ENCODE results near the gene RFFL. TPM values are rescaled to one million over a fixed set of nuclear protein-coding genes. Genes with fewer than 3 reads are reported as not detected.

The RFFL gene
- total and polyA plus RNA-seq, 2 experiments from 2014 or later, result 4.2 to 9.0 TPM

GRCh38 chr17:34998205-34998604 lies 65.3 kb downstream of the RFFL start:
- H3K4me1 ChIP-seq (ENCODE audit: insufficient read depth), result no peaks in the 10 kb centered on the region
- no peak overlapping the region for H3K4me3 ChIP-seq
- H4K20me1 ChIP-seq (ENCODE audit: insufficient read depth), result no peaks in the 10 kb centered on the region
- in situ Hi-C loops (cut with MboI), result no loop called here
- peaks cover 3% of the 10 kb centered on the region; the same call in 1 of the 2 replicates for H3K36me3 ChIP-seq (ENCODE audit: low read depth)
- H3K9me3 ChIP-seq (ENCODE audit: low read depth), result no peaks in the 10 kb centered on the region
- no peak overlapping the region for H3K27ac ChIP-seq
- H3F3A ChIP-seq (ENCODE audit: insufficient read depth), result no peaks in the 10 kb centered on the region
- no peak overlapping the region for H3K9ac ChIP-seq
- DNase-seq, result peak; percentile 84
- no peak for TF ChIP-seq EZH2phosphoT487 (IDR thresholded peaks at IDR 0.05; ENCODE audit: insufficient read depth, low read depth)
- no peak for TF ChIP-seq EZH2 (IDR thresholded peaks at IDR 0.05; ENCODE audit: insufficient read depth, poor library complexity, severe bottlenecking)
- H3K27me3 ChIP-seq (replicated peaks; ENCODE audit: insufficient read depth), result no peaks in the 10 kb centered on the region
- no peaks in the 10 kb centered on the region for H3K9me2 ChIP-seq (ENCODE audit: insufficient read depth)
- H3K79me2 ChIP-seq (ENCODE audit: insufficient read depth), result no peaks in the 10 kb centered on the region
- H3K4me2 ChIP-seq (ENCODE audit: unreplicated experiment), result no peak overlapping the region
- WGBS, 2 experiments (ENCODE audit: low coverage in 1 of 2, low lambda C conversion rate in 2 of 2, missing lambda C conversion rate in 2 of 2), result 48 to 55% methylated on average over 5 of the region's 5 CpGs
- no peak overlapping the region for H2AFZ ChIP-seq

GRCh38 chr17:34997355-34997862 lies 66.1 kb downstream of the RFFL start:
- Histone ChIP-seq H3K27ac (no peak overlapping the region), H3K36me3 (ENCODE audit: low read depth) (peaks cover 3% of the 10 kb centered on the region; the same call in 1 of the 2 replicates), H3F3A (ENCODE audit: insufficient read depth) (no peaks in the 10 kb centered on the region), H3K9ac (no peak overlapping the region), H4K20me1 (ENCODE audit: insufficient read depth) (no peaks in the 10 kb centered on the region), H3K79me2 (ENCODE audit: insufficient read depth) (no peaks in the 10 kb centered on the region), H3K4me1 (ENCODE audit: insufficient read depth) (no peaks in the 10 kb centered on the region), H3K4me3 (no peak overlapping the region), H2AFZ (no peak overlapping the region), H3K9me3 (ENCODE audit: low read depth) (no peaks in the 10 kb centered on the region), H3K9me2 (ENCODE audit: insufficient read depth) (no peaks in the 10 kb centered on the region), H3K27me3 (replicated peaks; ENCODE audit: insufficient read depth) (no peaks in the 10 kb centered on the region), H3K4me2 (ENCODE audit: unreplicated experiment) (no peak overlapping the region)
- no peak for DNase-seq
- no peak for TF ChIP-seq EZH2 (IDR thresholded peaks at IDR 0.05; ENCODE audit: insufficient read depth, poor library complexity, severe bottlenecking)
- TF ChIP-seq EZH2phosphoT487 (IDR thresholded peaks at IDR 0.05; ENCODE audit: insufficient read depth, low read depth), result no peak
- in situ Hi-C loops (cut with MboI), result no loop called here
- 68 to 73% methylated on average over 11 of the region's 11 CpGs for WGBS, 2 experiments (ENCODE audit: low coverage in 1 of 2, low lambda C conversion rate in 2 of 2, missing lambda C conversion rate in 2 of 2)

GRCh38 chr17:34996422-34997285 lies 66.9 kb downstream of the RFFL start:
- Histone ChIP-seq H3K4me1 (ENCODE audit: insufficient read depth) (no peaks in the 10 kb centered on the region), H3K79me2 (ENCODE audit: insufficient read depth) (no peaks in the 10 kb centered on the region), H3K9me2 (ENCODE audit: insufficient read depth) (no peaks in the 10 kb centered on the region), H3K4me2 (ENCODE audit: unreplicated experiment) (no peak overlapping the region), H3K27ac (no peak overlapping the region), H3K27me3 (replicated peaks; ENCODE audit: insufficient read depth) (no peaks in the 10 kb centered on the region), H2AFZ (no peak overlapping the region), H3K9me3 (ENCODE audit: low read depth) (no peaks in the 10 kb centered on the region), H3K4me3 (no peak overlapping the region), H3K36me3 (ENCODE audit: low read depth) (peaks cover 3% of the 10 kb centered on the region; the same call in 1 of the 2 replicates), H3K9ac (no peak overlapping the region), H3F3A (ENCODE audit: insufficient read depth) (no peaks in the 10 kb centered on the region), H4K20me1 (ENCODE audit: insufficient read depth) (no peaks in the 10 kb centered on the region)
- no peak for DNase-seq
- no peak for TF ChIP-seq EZH2 (IDR thresholded peaks at IDR 0.05; ENCODE audit: insufficient read depth, poor library complexity, severe bottlenecking)
- in situ Hi-C loops (cut with MboI), result no loop called here
- 64 to 74% methylated on average over 3 of the region's 3 CpGs for WGBS, 2 experiments (ENCODE audit: low coverage in 1 of 2, low lambda C conversion rate in 2 of 2, missing lambda C conversion rate in 2 of 2)

- no peak overlapping the region for H3K27ac ChIP-seq
- no peaks in the 10 kb centered on the region for H3K4me1 ChIP-seq (ENCODE audit: insufficient read depth)
- peaks cover 16% of the 10 kb centered on the region; the same call in 1 of the 2 replicates for H3K36me3 ChIP-seq (ENCODE audit: low read depth)
- no peak overlapping the region for H3K9ac ChIP-seq
- no peak overlapping the region for H3K4me2 ChIP-seq (ENCODE audit: unreplicated experiment)
- no peak overlapping the region for H2AFZ ChIP-seq
- DNase-seq, result no peak
- no peaks in the 10 kb centered on the region for H3K9me2 ChIP-seq (ENCODE audit: insufficient read depth)
- H3K79me2 ChIP-seq (ENCODE audit: insufficient read depth), result no peaks in the 10 kb centered on the region
- no peak overlapping the region for H3K4me3 ChIP-seq
- no peaks in the 10 kb centered on the region for H3K27me3 ChIP-seq (replicated peaks; ENCODE audit: insufficient read depth)
- in situ Hi-C loops (cut with MboI), result no loop called here
- no peaks in the 10 kb centered on the region for H3K9me3 ChIP-seq (ENCODE audit: low read depth)
- H4K20me1 ChIP-seq (ENCODE audit: insufficient read depth), result no peaks in the 10 kb centered on the region
- TF ChIP-seq EZH2phosphoT487 (IDR thresholded peaks at IDR 0.05; ENCODE audit: insufficient read depth, low read depth), result no peak
- no peak for TF ChIP-seq EZH2 (IDR thresholded peaks at IDR 0.05; ENCODE audit: insufficient read depth, poor library complexity, severe bottlenecking)
- H3F3A ChIP-seq (ENCODE audit: insufficient read depth), result no peaks in the 10 kb centered on the region
- 79 to 86% methylated on average over 2 of the region's 2 CpGs for WGBS, 2 experiments (ENCODE audit: low coverage in 1 of 2, low lambda C conversion rate in 2 of 2, missing lambda C conversion rate in 2 of 2)
Measured at GRCh38 chr17:34993031-34993430, 70.5 kb downstream of the RFFL start.
